ENCODE data around the gene CRYAB.

Gene CRYAB

DNA sequence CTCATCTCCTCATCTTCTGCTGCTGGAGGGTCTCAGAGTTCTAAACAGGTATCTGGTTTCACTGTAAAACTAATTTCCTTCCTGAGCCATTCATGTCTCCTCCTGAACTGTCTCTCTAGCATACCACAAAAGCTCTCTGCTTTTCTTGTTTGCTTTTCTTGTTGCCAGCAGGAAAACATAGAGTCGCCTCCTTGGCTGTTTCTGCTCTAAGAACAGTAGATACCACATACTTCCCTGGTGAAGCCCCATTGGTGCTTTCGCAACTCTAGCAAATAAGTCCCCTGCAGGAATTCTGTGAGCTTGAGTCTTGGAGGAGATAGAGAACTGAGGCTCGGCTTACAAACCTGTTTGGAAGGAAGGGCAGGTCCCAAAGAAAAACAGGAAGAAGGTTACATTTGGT lies 32.6 kb upstream of the CRYAB start:
- no peaks in the 10 kb centered on the region for H3K9me3 ChIP-seq (ENCODE audit: insufficient read depth, low read depth, low read length)
- no peaks in the 10 kb centered on the region for H3K36me3 ChIP-seq (ENCODE audit: insufficient read depth, low read length)
- H4K20me1 ChIP-seq (ENCODE audit: insufficient read depth, low read length, poor library complexity, severe bottlenecking) = no peaks in the 10 kb centered on the region
- no peaks in the 10 kb centered on the region for H3K27me3 ChIP-seq (ENCODE audit: insufficient read depth, low read length, poor library complexity, severe bottlenecking)
- peak overlapping the region; percentile 68 for H3K4me2 ChIP-seq (ENCODE audit: low read depth, low read length, poor library complexity, severe bottlenecking)
- peak overlapping the region; percentile 40 for H3K9ac ChIP-seq (ENCODE audit: low read depth, low read length, poor library complexity, severe bottlenecking)
- peak overlapping the region; percentile 53 for H3K4me3 ChIP-seq (ENCODE audit: low read length, poor library complexity, severe bottlenecking)
- peak overlapping the region; percentile 71 for H2AFZ ChIP-seq (ENCODE audit: low read length)
- H3K4me1 ChIP-seq (ENCODE audit: insufficient read depth, low read length, poor library complexity, severe bottlenecking) = peaks cover 39% of the 10 kb centered on the region
- H3K9me2 ChIP-seq (replicated peaks; ENCODE audit: low read depth, low read length) = no peaks in the 10 kb centered on the region
- H3K79me2 ChIP-seq (ENCODE audit: insufficient read depth, low read length) = no peaks in the 10 kb centered on the region
- H3F3A ChIP-seq (ENCODE audit: low read depth) = no peaks in the 10 kb centered on the region
- TF ChIP-seq EZH2phosphoT487 (IDR thresholded peaks at IDR 0.05; ENCODE audit: borderline replicate concordance) = no peak
- TF ChIP-seq, protein P1, sequence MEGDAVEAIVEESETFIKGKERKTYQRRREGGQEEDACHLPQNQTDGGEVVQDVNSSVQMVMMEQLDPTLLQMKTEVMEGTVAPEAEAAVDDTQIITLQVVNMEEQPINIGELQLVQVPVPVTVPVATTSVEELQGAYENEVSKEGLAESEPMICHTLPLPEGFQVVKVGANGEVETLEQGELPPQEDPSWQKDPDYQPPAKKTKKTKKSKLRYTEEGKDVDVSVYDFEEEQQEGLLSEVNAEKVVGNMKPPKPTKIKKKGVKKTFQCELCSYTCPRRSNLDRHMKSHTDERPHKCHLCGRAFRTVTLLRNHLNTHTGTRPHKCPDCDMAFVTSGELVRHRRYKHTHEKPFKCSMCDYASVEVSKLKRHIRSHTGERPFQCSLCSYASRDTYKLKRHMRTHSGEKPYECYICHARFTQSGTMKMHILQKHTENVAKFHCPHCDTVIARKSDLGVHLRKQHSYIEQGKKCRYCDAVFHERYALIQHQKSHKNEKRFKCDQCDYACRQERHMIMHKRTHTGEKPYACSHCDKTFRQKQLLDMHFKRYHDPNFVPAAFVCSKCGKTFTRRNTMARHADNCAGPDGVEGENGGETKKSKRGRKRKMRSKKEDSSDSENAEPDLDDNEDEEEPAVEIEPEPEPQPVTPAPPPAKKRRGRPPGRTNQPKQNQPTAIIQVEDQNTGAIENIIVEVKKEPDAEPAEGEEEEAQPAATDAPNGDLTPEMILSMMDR (conservative IDR thresholded peaks at IDR 0.05; ENCODE audit: low read length) = no peak

DNA sequence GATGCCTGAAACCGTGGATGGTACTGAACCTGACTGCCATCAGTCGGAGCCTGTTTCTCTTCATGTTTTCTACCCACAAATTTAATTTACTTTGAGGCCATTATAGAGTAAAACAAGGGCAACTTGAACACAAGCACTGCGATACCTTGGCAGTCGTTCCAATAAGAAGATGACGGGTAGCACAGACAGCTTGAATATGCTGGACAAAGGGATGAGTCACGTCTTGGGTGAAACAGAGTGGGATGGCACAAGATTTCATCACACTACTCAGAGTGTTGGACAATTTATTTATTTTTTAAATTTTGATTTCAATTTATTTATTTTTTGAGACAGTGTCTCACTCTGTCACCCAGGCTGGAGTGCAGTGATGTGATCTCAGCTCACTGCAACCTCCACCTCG lies 31.3 kb upstream of the CRYAB start:
- no peaks in the 10 kb centered on the region for H4K20me1 ChIP-seq (ENCODE audit: insufficient read depth, low read length, poor library complexity, severe bottlenecking)
- no peaks in the 10 kb centered on the region for H3F3A ChIP-seq (ENCODE audit: low read depth)
- H2AFZ ChIP-seq (ENCODE audit: low read length) = no peak overlapping the region
- no peak overlapping the region for H3K4me2 ChIP-seq (ENCODE audit: low read depth, low read length, poor library complexity, severe bottlenecking)
- H3K27me3 ChIP-seq (ENCODE audit: insufficient read depth, low read length, poor library complexity, severe bottlenecking) = no peaks in the 10 kb centered on the region
- no peaks in the 10 kb centered on the region; the same call in 1 of the 2 replicates for H3K79me2 ChIP-seq (ENCODE audit: insufficient read depth, low read length)
- H3K4me3 ChIP-seq (ENCODE audit: low read length, poor library complexity, severe bottlenecking) = no peak overlapping the region
- H3K9me2 ChIP-seq (replicated peaks; ENCODE audit: low read depth, low read length) = no peaks in the 10 kb centered on the region
- no peak overlapping the region for H3K9ac ChIP-seq (ENCODE audit: low read depth, low read length, poor library complexity, severe bottlenecking)
- H3K36me3 ChIP-seq (ENCODE audit: insufficient read depth, low read length) = no peaks in the 10 kb centered on the region
- H3K9me3 ChIP-seq (ENCODE audit: insufficient read depth, low read depth, low read length) = no peaks in the 10 kb centered on the region
- TF ChIP-seq EZH2phosphoT487 (IDR thresholded peaks at IDR 0.05; ENCODE audit: borderline replicate concordance) = no peak
- TF ChIP-seq, protein P1 (conservative IDR thresholded peaks at IDR 0.05; ENCODE audit: low read length) = no peak
- peaks cover 48% of the 10 kb centered on the region for H3K4me1 ChIP-seq (ENCODE audit: insufficient read depth, low read length, poor library complexity, severe bottlenecking)

DNA sequence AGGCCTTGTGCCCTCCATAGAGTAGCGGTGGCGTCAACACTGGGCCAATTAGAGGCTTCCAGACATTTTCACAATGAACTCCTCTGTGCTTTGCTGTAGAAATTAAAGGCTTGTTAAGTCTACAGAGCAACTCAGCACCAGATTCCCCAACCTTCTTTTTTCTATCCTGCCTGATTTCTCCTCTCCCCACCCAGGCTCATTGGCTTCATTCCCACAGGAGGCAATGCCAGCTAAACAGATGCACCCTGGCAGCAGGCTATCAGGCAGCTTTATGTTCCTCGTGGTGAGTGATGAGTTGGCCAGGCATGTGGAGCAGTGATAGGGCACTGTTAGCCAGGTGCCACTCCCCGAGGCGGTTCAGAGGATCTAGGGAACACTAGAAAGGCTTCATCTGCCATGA lies 30.4 kb upstream of the CRYAB start:
- no peak overlapping the region for H2AFZ ChIP-seq (ENCODE audit: low read length)
- no peaks in the 10 kb centered on the region for H3K9me2 ChIP-seq (replicated peaks; ENCODE audit: low read depth, low read length)
- H3K79me2 ChIP-seq (ENCODE audit: insufficient read depth, low read length) = no peaks in the 10 kb centered on the region; the same call in 1 of the 2 replicates
- H3K4me1 ChIP-seq (ENCODE audit: insufficient read depth, low read length, poor library complexity, severe bottlenecking) = peaks cover 52% of the 10 kb centered on the region
- H3K9ac ChIP-seq (ENCODE audit: low read depth, low read length, poor library complexity, severe bottlenecking) = no peak overlapping the region
- H3K4me3 ChIP-seq (ENCODE audit: low read length, poor library complexity, severe bottlenecking) = no peak overlapping the region
- no peaks in the 10 kb centered on the region for H4K20me1 ChIP-seq (ENCODE audit: insufficient read depth, low read length, poor library complexity, severe bottlenecking)
- no peaks in the 10 kb centered on the region for H3K36me3 ChIP-seq (ENCODE audit: insufficient read depth, low read length)
- no peaks in the 10 kb centered on the region for H3F3A ChIP-seq (ENCODE audit: low read depth)
- H3K27me3 ChIP-seq (ENCODE audit: insufficient read depth, low read length, poor library complexity, severe bottlenecking) = no peaks in the 10 kb centered on the region
- TF ChIP-seq, protein P1 (conservative IDR thresholded peaks at IDR 0.05; ENCODE audit: low read length) = no peak
- TF ChIP-seq EZH2phosphoT487 (IDR thresholded peaks at IDR 0.05; ENCODE audit: borderline replicate concordance) = no peak
- H3K4me2 ChIP-seq (ENCODE audit: low read depth, low read length, poor library complexity, severe bottlenecking) = no peak overlapping the region
- H3K9me3 ChIP-seq (ENCODE audit: insufficient read depth, low read depth, low read length) = no peaks in the 10 kb centered on the region
